Lower leg skin (tissue), 4 donors: ENCODE results near the gene DHRS7B. TPM values are rescaled to one million over a fixed set of nuclear protein-coding genes. Genes with fewer than 3 reads are reported as not detected.

Experiments used
- DNase-seq, 2 donors: peaks; one replicate each; pipeline ENCODE4 v3.0.0-alpha.2; 2019; ENCODE audit warnings: low spot score in 2 of 2
- H3K4me3 ChIP-seq: fragments of 200-600 bp; sonication (generic); 2 replicates; pipeline ENCODE4 v1.5.1; 2017; ENCODE audit warnings: mild to moderate bottlenecking, low read depth; ENCODE audit not compliant: poor library complexity, severe bottlenecking
- CTCF ChIP-seq, 3 donors: fragments of 450-650 bp; IDR thresholded peaks; one replicate each; pipeline ENCODE4 v1.5.1; 2016; ENCODE audit warnings: antibody characterized with exemption in 3 of 3, mild to moderate bottlenecking in 3 of 3, moderate library complexity in 2 of 3
- POLR2A ChIP-seq, 2 donors: fragments of 450-650 bp; IDR thresholded peaks; one replicate each; pipeline ENCODE4 v1.6.1; 2016 to 2017; ENCODE audit warnings: antibody characterized with exemption in 2 of 2, mild to moderate bottlenecking in 1 of 2, moderate library complexity in 1 of 2
- WGBS, 2 donors: methylation state at CpG; one replicate each; pipeline ENCODE4 v1.1.5; 2018; 5-methylcytosine and 5-hydroxymethylcytosine counted together
- intact Hi-C: fragments of 100-400 bp; cut with DNase I; formaldehyde crosslinking; loops from one replicate; pipeline ENCODE4 v1.15.0; 2023; ENCODE audit warnings: low total_unique reads
- total RNA-seq, 4 donors: library from RNA; depleted of rRNA; stranded (reverse); fragments of >200 nt; gene quantifications; one replicate each; pipeline ENCODE4 v1.1.0, GENCODE V29; 2016

The DHRS7B gene
- total RNA-seq, 4 donors from 2014 or later = 35.2 to 59.4 (median 39.6) TPM

- no peak overlapping the region for H3K4me3 ChIP-seq
- WGBS, 2 donors = 74 to 82% methylated on average over 2 of the region's 2 CpGs
- DNase-seq = peak in 1 of 2 donors; percentile 6
- TF ChIP-seq CTCF (IDR thresholded peaks at IDR 0.05) (no peak), POLR2A (IDR thresholded peaks at IDR 0.05) (no peak)
- intact Hi-C loops = no loop called here
Measured at GRCh38 chr17:21096874-21097273, 29.9 kb upstream of the DHRS7B start.

DNA sequence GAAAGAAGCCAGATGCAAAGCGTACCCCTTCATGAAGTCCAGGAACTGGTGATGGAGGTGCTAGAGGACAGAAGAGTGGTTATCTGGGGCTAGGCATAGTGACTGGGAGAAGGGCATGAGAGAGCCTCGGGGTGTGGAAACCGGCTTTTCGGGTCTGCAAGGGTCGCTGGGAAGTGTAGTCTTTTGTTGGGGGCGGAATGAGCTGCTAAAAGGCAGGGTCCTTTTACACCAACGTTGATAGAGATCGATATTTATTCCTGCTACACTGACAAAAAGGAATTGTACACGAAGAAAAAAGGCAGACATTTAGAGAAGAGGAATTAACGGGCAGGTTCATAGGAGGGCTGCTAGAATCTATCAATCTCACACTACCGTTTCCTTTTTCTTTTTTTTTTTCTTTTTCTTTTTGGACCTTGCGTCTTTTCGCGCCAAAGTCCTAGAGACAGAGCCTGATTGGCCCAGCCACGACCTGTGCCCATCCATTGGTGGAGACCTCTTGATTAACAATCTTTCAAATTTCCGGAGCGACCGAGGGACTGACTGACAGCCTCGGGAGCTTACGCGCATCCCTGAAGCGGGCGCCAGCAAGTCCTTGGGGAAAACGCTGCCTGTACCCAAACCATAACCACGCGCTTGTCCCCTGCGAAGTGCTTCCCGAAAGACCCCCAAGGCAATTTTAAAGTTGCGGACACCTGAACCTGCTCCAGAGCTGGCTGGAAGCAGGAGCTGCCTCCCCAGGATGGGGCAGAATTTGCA is 27.7 kb upstream of the DHRS7B start:
- WGBS, 2 donors = 1 to 2% methylated on average over 29 of the region's 29 CpGs
- no peak for TF ChIP-seq POLR2A (IDR thresholded peaks at IDR 0.05)
- TF ChIP-seq CTCF (IDR thresholded peaks at IDR 0.05) = no peak
- DNase-seq = peak; percentile 40 to 86
- intact Hi-C loops = no loop called here
- H3K4me3 ChIP-seq = no peak overlapping the region

DNA sequence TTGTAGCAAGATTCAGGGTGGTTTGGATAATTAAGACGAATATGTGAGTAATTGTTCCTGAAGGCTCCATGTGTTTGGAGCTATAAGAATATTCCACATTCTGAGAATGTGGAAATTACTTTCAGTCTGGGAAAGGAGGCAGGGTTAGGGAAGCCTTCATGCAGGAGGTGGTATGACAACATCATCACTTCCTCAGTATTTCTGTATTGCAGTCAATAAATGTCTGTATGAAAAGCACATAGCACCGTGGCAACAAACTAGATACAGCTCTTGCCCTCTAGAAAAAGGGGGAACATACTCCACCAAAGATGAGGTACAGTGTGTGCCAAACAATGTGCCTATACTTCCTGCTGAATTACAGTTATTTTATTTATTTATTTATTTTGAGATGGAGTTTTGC is 26.1 kb upstream of the DHRS7B start:
- 55 to 63% methylated on average over 2 of the region's 2 CpGs for WGBS, 2 donors
- intact Hi-C loops = no loop called here
- H3K4me3 ChIP-seq = no peak overlapping the region
- TF ChIP-seq CTCF (IDR thresholded peaks at IDR 0.05) = no peak
- TF ChIP-seq POLR2A (IDR thresholded peaks at IDR 0.05) = no peak
- DNase-seq = no peak

DNA sequence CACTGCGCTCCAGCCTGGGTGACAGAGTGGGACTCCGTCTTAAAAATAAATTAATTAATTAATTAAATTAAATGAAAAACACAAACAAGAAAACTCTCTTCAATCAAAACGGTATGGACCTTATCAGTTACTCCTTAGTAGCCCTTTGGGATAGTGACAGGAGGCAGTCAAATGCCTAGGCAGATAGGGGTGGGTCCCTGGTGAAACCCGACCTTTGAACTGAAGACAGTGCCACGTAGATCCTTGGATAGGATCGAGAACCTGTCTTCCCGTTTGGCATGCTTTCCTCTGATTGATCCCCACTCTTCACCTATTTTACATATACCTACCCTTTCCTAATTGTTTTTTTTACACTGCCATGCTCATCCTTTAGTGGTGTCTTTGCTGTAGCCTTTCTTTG is 22.2 kb upstream of the DHRS7B start:
- DNase-seq = peak in 1 of 2 donors; percentile 40
- TF ChIP-seq POLR2A (IDR thresholded peaks at IDR 0.05) (no peak), CTCF (IDR thresholded peaks at IDR 0.05) (no peak)
- 82 to 85% methylated on average over 7 of the region's 7 CpGs for WGBS, 2 donors
- intact Hi-C loops = no loop called here
- no peak overlapping the region for H3K4me3 ChIP-seq

GRCh38 chr17:21105064-21105894 is 21.5 kb upstream of the DHRS7B start:
- WGBS, 2 donors = 55 to 56% methylated on average over 5 of the region's 5 CpGs
- DNase-seq = peak in 1 of 2 donors; percentile 32
- intact Hi-C loops = no loop called here
- H3K4me3 ChIP-seq = no peak overlapping the region
- TF ChIP-seq CTCF (IDR thresholded peaks at IDR 0.05) (no peak), POLR2A (IDR thresholded peaks at IDR 0.05) (no peak)
